ENCODE results near the gene RABL6.

DNA sequence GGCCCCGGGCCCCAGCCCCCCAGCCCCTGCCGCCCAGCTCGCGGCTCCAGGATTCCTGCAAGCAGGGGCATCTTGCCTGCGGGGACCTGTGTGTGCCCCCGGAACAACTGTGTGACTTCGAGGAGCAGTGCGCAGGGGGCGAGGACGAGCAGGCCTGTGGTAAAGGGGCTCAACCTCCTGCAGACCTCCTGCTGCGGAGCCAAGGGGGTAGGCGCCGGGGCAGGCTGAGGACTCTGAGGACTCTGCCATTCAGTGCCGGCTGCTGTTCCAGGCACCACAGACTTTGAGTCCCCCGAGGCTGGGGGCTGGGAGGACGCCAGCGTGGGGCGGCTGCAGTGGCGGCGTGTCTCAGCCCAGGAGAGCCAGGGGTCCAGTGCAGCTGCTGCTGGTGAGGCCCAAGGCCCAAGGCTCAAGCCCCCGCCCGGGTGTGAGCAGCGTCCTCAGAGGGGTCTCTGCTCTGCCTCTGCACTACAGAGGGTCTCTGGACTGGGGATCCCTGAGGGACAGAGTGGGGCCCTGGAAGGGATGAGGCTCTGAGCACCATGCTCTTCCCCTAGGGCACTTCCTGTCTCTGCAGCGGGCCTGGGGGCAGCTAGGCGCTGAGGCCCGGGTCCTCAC is 47.8 kb downstream of the RABL6 start:
- TF ChIP-seq POLR2A (IDR thresholded peaks at IDR 0.05) = no peak
- TF ChIP-seq, protein P1, sequence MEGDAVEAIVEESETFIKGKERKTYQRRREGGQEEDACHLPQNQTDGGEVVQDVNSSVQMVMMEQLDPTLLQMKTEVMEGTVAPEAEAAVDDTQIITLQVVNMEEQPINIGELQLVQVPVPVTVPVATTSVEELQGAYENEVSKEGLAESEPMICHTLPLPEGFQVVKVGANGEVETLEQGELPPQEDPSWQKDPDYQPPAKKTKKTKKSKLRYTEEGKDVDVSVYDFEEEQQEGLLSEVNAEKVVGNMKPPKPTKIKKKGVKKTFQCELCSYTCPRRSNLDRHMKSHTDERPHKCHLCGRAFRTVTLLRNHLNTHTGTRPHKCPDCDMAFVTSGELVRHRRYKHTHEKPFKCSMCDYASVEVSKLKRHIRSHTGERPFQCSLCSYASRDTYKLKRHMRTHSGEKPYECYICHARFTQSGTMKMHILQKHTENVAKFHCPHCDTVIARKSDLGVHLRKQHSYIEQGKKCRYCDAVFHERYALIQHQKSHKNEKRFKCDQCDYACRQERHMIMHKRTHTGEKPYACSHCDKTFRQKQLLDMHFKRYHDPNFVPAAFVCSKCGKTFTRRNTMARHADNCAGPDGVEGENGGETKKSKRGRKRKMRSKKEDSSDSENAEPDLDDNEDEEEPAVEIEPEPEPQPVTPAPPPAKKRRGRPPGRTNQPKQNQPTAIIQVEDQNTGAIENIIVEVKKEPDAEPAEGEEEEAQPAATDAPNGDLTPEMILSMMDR (IDR thresholded peaks at IDR 0.05) = no peak
- no peak for TF ChIP-seq EP300 (IDR thresholded peaks at IDR 0.05)
